IMR-90 (cell line): ENCODE data around the gene MTF2. TPM values are rescaled to one million over a fixed set of nuclear protein-coding genes. Genes with fewer than 3 reads are reported as not detected.

Experiments
- ATAC-seq: fragments of 200-7000 bp; cut with Tn5 transposase; 2 replicates; pipeline ENCODE4 v1.9.1; 2020; ENCODE audit warnings: low read depth, mild to moderate bottlenecking, moderate library complexity
- BruUV-seq: library from RNA; stranded (reverse); fragments of 400-500 nt; replicated peaks from 2 replicates; lab custom pipeline; 2021; lab: Mats Ljungman, UMichigan
- CTCF ChIA-PET: fragments of 300-600 bp; formaldehyde crosslinking; extraction: SDS; loops from one replicate; lab custom pipeline; 2021; ENCODE audit warnings: antibody characterized with exemption; lab: Yijun Ruan, JAX
- POLR2A ChIA-PET: fragments of 300-600 bp; sonication (Branson Sonifier 250); formaldehyde crosslinking; loops from one replicate; lab custom pipeline; 2022; ENCODE audit warnings: antibody characterized with exemption; ENCODE audit not compliant: unreplicated experiment; lab: Charles Lee
- DNase-seq: peaks from one replicate; pipeline ENCODE4 v3.0.0; 2013
- H2AFZ ChIP-seq: replicated peaks from 2 replicates; pipeline ENCODE3; 2013; ENCODE audit warnings: low read length, mild to moderate bottlenecking; ENCODE audit not compliant: poor library complexity
- H2AK5ac ChIP-seq: 2 replicates; pipeline ENCODE4 v1.6.1; 2013; ENCODE audit warnings: low read depth, low read length, inconsistent platforms
- H2AK9ac ChIP-seq: replicated peaks from 2 replicates; pipeline ENCODE3; 2013; ENCODE audit warnings: mild to moderate bottlenecking, low read depth, low read length, moderate library complexity; ENCODE audit not compliant: poor library complexity
- H2BK120ac ChIP-seq: 2 replicates; pipeline ENCODE4 v1.6.1; 2013; ENCODE audit warnings: low read depth, low read length, inconsistent platforms
- H2BK15ac ChIP-seq: 3 replicates; pipeline ENCODE4 v1.6.1; 2013; ENCODE audit warnings: low read depth, low read length, inconsistent platforms
- H2BK20ac ChIP-seq: 2 replicates; pipeline ENCODE4 v1.6.1; 2013; ENCODE audit warnings: low read depth, mild to moderate bottlenecking, inconsistent platforms, low read length, moderate library complexity
- H2BK5ac ChIP-seq: 2 replicates; pipeline ENCODE4 v1.6.1; 2013; ENCODE audit warnings: mild to moderate bottlenecking, low read depth, low read length, inconsistent platforms; ENCODE audit not compliant: poor library complexity, severe bottlenecking
- H3K14ac ChIP-seq: replicated peaks from 2 replicates; pipeline ENCODE4 v1.6.1; 2013; ENCODE audit warnings: low read depth, low read length, inconsistent platforms
- H3K18ac ChIP-seq: 2 replicates; pipeline ENCODE4 v1.6.1; 2013; ENCODE audit warnings: low read depth, low read length, control low read depth
- H3K23ac ChIP-seq: 2 replicates; pipeline ENCODE4 v1.6.1; 2013; ENCODE audit warnings: low read depth, low read length, inconsistent platforms
- H3K27ac ChIP-seq: 2 replicates; pipeline ENCODE4 v1.5.1; 2013; ENCODE audit warnings: mild to moderate bottlenecking, control low read depth, low read length; ENCODE audit not compliant: insufficient read depth
- H3K27me3 ChIP-seq: 2 replicates; pipeline ENCODE4 v1.6.1; 2013; ENCODE audit warnings: low read length; ENCODE audit not compliant: control insufficient read depth, insufficient read depth
- H3K36me3 ChIP-seq: 2 replicates; pipeline ENCODE4 v1.6.1; 2013; ENCODE audit warnings: low read length, mixed read lengths; ENCODE audit not compliant: control insufficient read depth, insufficient read depth
- H3K4ac ChIP-seq: 2 replicates; pipeline ENCODE4 v1.6.1; 2013; ENCODE audit warnings: low read depth, low read length, inconsistent platforms
- H3K4me1 ChIP-seq: 2 replicates; pipeline ENCODE4 v1.6.1; 2013; ENCODE audit warnings: low read length, mixed read lengths; ENCODE audit not compliant: control insufficient read depth, insufficient read depth
- H3K4me2 ChIP-seq: 2 replicates; pipeline ENCODE4 v1.6.1; 2013; ENCODE audit warnings: low read depth, mild to moderate bottlenecking, control low read depth, low read length, moderate library complexity
- H3K4me3 ChIP-seq: 2 replicates; pipeline ENCODE4 v1.5.1; 2013; ENCODE audit warnings: low read depth, mild to moderate bottlenecking, control low read depth, low read length, moderate library complexity; ENCODE audit not compliant: insufficient read depth
- H3K56ac ChIP-seq: 2 replicates; pipeline ENCODE4 v1.6.1; 2013; ENCODE audit warnings: low read length, inconsistent platforms; ENCODE audit not compliant: insufficient read depth; ENCODE audit errors: extremely low read depth
- H3K79me1 ChIP-seq, 2 experiments: 2 replicates each; pipeline ENCODE4 v1.6.1; 2013; ENCODE audit warnings: low read length in 2 of 2, inconsistent platforms in 1 of 2, low read depth in 1 of 2
- H3K9ac ChIP-seq: 2 replicates; pipeline ENCODE4 v1.6.1; 2013; ENCODE audit warnings: low read depth, low read length, control low read depth
- H3K9me1 ChIP-seq: 2 replicates; pipeline ENCODE4 v1.6.1; 2013; ENCODE audit warnings: low read length, inconsistent platforms; ENCODE audit not compliant: insufficient read depth
- H3K9me3 ChIP-seq: 2 replicates; pipeline ENCODE4 v1.6.1; 2013; ENCODE audit warnings: low read length; ENCODE audit not compliant: control insufficient read depth, insufficient read depth
- H4K20me1 ChIP-seq: 2 replicates; pipeline ENCODE4 v1.6.1; 2013; ENCODE audit warnings: low read length, inconsistent platforms; ENCODE audit not compliant: insufficient read depth
- H4K5ac ChIP-seq: 2 replicates; pipeline ENCODE4 v1.6.1; 2013; ENCODE audit warnings: mild to moderate bottlenecking, low read depth, low read length, control low read depth
- H4K8ac ChIP-seq, 2 experiments: 2 replicates each; pipeline ENCODE4 v1.6.1; 2013; ENCODE audit warnings: low read depth in 2 of 2, low read length in 2 of 2, control low read depth in 1 of 2, inconsistent platforms in 1 of 2
- H4K91ac ChIP-seq: 2 replicates; pipeline ENCODE4 v1.6.1; 2013; ENCODE audit warnings: low read depth, low read length, inconsistent platforms; ENCODE audit not compliant: insufficient read depth
- BHLHE40 ChIP-seq: fragments of 150-350 bp; IDR thresholded peaks from 2 replicates; pipeline ENCODE4 v1.6.1; 2016; ENCODE audit warnings: mild to moderate bottlenecking, low read depth, low read length
- CEBPB ChIP-seq: IDR thresholded peaks from 2 replicates; pipeline ENCODE4 v1.6.1; 2012; ENCODE audit warnings: low read depth, low read length, improper control_type of control experiment
- FOS ChIP-seq: fragments of 150-350 bp; IDR thresholded peaks from 2 replicates; pipeline ENCODE4 v1.6.1; 2016; ENCODE audit warnings: low read depth, low read length
- MAZ ChIP-seq: IDR thresholded peaks from 2 replicates; pipeline ENCODE4 v1.6.1; 2012; ENCODE audit warnings: low read depth, mild to moderate bottlenecking, low read length, improper control_type of control experiment, moderate library complexity, borderline replicate concordance
- MXI1 ChIP-seq: IDR thresholded peaks from 2 replicates; pipeline ENCODE4 v1.6.1; 2012; ENCODE audit warnings: low read depth, mild to moderate bottlenecking, low read length, moderate library complexity, borderline replicate concordance
- POLR2A ChIP-seq: IDR thresholded peaks from 2 replicates; pipeline ENCODE4 v1.6.1; 2012; ENCODE audit warnings: mild to moderate bottlenecking, low read depth, low read length
- RAD21 ChIP-seq: IDR thresholded peaks from 2 replicates; pipeline ENCODE4 v1.6.1; 2012; ENCODE audit warnings: low read length, improper control_type of control experiment
- RCOR1 ChIP-seq: IDR thresholded peaks from 2 replicates; pipeline ENCODE4 v1.6.1; 2012; ENCODE audit warnings: mild to moderate bottlenecking, low read length, improper control_type of control experiment; ENCODE audit not compliant: insufficient replicate concordance
- RFX5 ChIP-seq: IDR thresholded peaks from 2 replicates; pipeline ENCODE4 v1.8.0; 2012; ENCODE audit warnings: low read depth, mild to moderate bottlenecking, low read length, moderate library complexity
- WGBS, 2 experiments: methylation state at CpG; one replicate each; pipeline versions ENCODE4 v1.1.5 to v1.1.7; 2013; ENCODE audit warnings: missing lambda C conversion rate in 2 of 2; ENCODE audit not compliant: insufficient read length in 1 of 2; ENCODE audit errors: extremely low coverage in 2 of 2; 5-methylcytosine and 5-hydroxymethylcytosine counted together
- dilution Hi-C: fragments of 300-500 bp; cut with HindIII; formaldehyde crosslinking; loops from one replicate; pipeline ENCODE4 v1.14.3; 2018; ENCODE audit warnings: low sequenced_read_pairs; ENCODE audit not compliant: unreplicated experiment
- in situ Hi-C: fragments of 300-500 bp; cut with MboI; formaldehyde crosslinking; loops from 3 replicates; pipeline ENCODE4 v1.14.3; 2019; ENCODE audit warnings: low sequenced_read_pairs, inconsistent platforms, mixed read lengths
- intact Hi-C: fragments of 100-400 bp; cut with micrococcal nuclease; formaldehyde crosslinking; loops from 2 replicates; pipeline ENCODE4 v1.10.0; 2022
- polyA plus RNA-seq, 3 experiments: library from polyadenylated mRNA; depleted of rRNA; stranded (reverse); fragments of >200 nt; gene quantifications; 2 replicates each; pipeline ENCODE4 v1.2.3, GENCODE V29; 2012; ENCODE audit warnings: low replicate concordance in 1 of 3
- total RNA-seq: library from RNA; depleted of rRNA; stranded (reverse); fragments of >200 nt; gene quantifications from 2 replicates; pipeline ENCODE4 v1.2.3, GENCODE V29; 2012
- TF ChIP-seq, protein P1 (sequence below): fragments of 150-350 bp; IDR thresholded peaks from 2 replicates; pipeline ENCODE4 v1.6.1; 2016; ENCODE audit warnings: low read depth, mild to moderate bottlenecking, low read length, moderate library complexity, borderline replicate concordance
- TF ChIP-seq, protein P2 (sequence below): conservative IDR thresholded peaks from 2 replicates; pipeline ENCODE4 v1.5.1; 2012; ENCODE audit warnings: mild to moderate bottlenecking, low read depth, low read length, improper control_type of control experiment
- TF ChIP-seq, protein P3 (sequence below): fragments of 150-350 bp; IDR thresholded peaks from 2 replicates; pipeline ENCODE4 v1.6.1; 2017; ENCODE audit warnings: mild to moderate bottlenecking, antibody characterized with exemption, low read length, low read depth

MTF2 gene
- total and polyA plus RNA-seq, 2 of the 4 experiments (the other 2 are of a cell fraction): 10.6 to 39.8 TPM

GRCh38 chr1:93042187-93043056 lies 36.7 kb upstream of the MTF2 start:
- ChIA-PET CTCF (no interaction called here), POLR2A (no interaction called here)
- Histone ChIP-seq H3K56ac (no peak overlapping the region), H3K27me3 (no peaks in the 10 kb centered on the region; the same call in none of the 2 replicates), H4K8ac (no peak overlapping the region), H3K9me3 (no peaks in the 10 kb centered on the region), H3K9me1 (no peaks in the 10 kb centered on the region), H3K23ac (no peak overlapping the region), H3K9ac (no peak overlapping the region), H2BK5ac (no peak overlapping the region), H3K4me1 (no peaks in the 10 kb centered on the region), H4K5ac (no peak overlapping the region), H3K4ac (no peak overlapping the region), H3K4me2 (peak overlapping the region; percentile 2; the same call in 1 of the 2 replicates), H3K14ac (no peak overlapping the region), H2BK20ac (no peak overlapping the region), H2BK120ac (no peak overlapping the region), H3K36me3 (no peaks in the 10 kb centered on the region), H2AK5ac (no peak overlapping the region), H4K91ac (no peak overlapping the region), H4K20me1 (no peaks in the 10 kb centered on the region), H2AK9ac (no peak overlapping the region), H2AFZ (no peak overlapping the region), H3K79me1 (no peaks in the 10 kb centered on the region), H3K27ac (no peak overlapping the region), H2BK15ac (no peak overlapping the region), H3K18ac (no peak overlapping the region), H3K4me3 (no peak overlapping the region)
- no TSS peak for BruUV-seq
- ATAC-seq: no peak
- intact Hi-C loops (no loop called here), dilution Hi-C loops (no loop called here), in situ Hi-C loops (no loop called here)
- WGBS, 2 experiments: 81% methylated on average over 3 of the region's 10 CpGs; no CpG with 5 or more reads in 1 of the 2 experiments
- no peak for TF ChIP-seq CEBPB
- TF ChIP-seq FOS: no peak
- TF ChIP-seq RCOR1: no peak
- no peak for TF ChIP-seq MAZ
- no peak for TF ChIP-seq BHLHE40
- TF ChIP-seq RFX5: no peak
- TF ChIP-seq RAD21: no peak
- TF ChIP-seq, protein P1, sequence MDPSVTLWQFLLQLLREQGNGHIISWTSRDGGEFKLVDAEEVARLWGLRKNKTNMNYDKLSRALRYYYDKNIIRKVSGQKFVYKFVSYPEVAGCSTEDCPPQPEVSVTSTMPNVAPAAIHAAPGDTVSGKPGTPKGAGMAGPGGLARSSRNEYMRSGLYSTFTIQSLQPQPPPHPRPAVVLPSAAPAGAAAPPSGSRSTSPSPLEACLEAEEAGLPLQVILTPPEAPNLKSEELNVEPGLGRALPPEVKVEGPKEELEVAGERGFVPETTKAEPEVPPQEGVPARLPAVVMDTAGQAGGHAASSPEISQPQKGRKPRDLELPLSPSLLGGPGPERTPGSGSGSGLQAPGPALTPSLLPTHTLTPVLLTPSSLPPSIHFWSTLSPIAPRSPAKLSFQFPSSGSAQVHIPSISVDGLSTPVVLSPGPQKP: no peak
- TF ChIP-seq MXI1: no peak
- no peak for TF ChIP-seq POLR2A
- TF ChIP-seq, protein P2, sequence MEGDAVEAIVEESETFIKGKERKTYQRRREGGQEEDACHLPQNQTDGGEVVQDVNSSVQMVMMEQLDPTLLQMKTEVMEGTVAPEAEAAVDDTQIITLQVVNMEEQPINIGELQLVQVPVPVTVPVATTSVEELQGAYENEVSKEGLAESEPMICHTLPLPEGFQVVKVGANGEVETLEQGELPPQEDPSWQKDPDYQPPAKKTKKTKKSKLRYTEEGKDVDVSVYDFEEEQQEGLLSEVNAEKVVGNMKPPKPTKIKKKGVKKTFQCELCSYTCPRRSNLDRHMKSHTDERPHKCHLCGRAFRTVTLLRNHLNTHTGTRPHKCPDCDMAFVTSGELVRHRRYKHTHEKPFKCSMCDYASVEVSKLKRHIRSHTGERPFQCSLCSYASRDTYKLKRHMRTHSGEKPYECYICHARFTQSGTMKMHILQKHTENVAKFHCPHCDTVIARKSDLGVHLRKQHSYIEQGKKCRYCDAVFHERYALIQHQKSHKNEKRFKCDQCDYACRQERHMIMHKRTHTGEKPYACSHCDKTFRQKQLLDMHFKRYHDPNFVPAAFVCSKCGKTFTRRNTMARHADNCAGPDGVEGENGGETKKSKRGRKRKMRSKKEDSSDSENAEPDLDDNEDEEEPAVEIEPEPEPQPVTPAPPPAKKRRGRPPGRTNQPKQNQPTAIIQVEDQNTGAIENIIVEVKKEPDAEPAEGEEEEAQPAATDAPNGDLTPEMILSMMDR: no peak
- TF ChIP-seq, protein P3, sequence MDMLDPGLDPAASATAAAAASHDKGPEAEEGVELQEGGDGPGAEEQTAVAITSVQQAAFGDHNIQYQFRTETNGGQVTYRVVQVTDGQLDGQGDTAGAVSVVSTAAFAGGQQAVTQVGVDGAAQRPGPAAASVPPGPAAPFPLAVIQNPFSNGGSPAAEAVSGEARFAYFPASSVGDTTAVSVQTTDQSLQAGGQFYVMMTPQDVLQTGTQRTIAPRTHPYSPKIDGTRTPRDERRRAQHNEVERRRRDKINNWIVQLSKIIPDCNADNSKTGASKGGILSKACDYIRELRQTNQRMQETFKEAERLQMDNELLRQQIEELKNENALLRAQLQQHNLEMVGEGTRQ: no peak
- DNase-seq: no peak
